HG03135 (cell line): ENCODE data around the gene LIME1.

Experiments used
- ATAC-seq: cut with Tn5 transposase; IDR thresholded peaks from one replicate; pipeline ENCODE4 v1.9.1; 2021; ENCODE audit warnings: mild to moderate bottlenecking, moderate library complexity; ENCODE audit not compliant: unreplicated experiment

LIME1 gene

DNA sequence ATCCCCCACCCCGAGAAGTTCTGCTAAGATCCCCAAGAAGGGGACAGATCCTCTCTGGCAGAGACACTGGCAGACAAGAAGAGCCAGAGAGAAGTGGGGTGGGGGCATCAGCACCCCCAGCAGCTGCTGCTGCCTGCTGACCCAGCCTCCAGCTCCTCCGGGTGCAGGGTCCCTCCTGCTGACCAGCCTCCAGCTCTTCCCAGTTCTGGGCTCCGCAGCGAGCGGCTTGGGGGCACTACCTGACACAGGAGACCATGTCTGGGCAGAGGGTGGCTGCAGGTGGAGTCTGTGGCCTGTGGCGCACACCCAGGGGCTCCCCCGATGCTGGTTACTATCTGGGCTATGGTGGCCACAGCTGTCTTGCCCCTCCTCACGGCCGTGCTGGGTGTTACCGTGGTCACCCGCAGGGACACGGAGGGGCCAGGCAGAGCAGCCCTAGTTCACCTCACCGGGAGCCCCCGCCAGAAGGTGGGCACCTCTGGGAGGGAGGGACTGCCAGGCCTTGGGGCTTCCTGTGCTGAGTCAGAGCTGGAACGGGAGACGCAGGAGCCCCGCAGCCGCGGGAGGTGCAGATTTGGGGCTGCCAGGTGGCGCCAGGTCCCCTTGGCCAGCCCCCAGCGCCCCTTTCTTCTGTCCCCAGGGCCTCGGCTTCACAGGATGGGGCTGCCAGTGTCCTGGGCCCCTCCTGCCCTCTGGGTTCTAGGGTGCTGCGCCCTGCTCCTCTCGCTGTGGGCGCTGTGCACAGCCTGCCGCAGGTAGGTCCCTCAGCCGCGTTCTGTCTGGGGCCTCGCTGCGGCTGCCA is 630 bp downstream of the LIME1 start:
- no peak for ATAC-seq

DNA sequence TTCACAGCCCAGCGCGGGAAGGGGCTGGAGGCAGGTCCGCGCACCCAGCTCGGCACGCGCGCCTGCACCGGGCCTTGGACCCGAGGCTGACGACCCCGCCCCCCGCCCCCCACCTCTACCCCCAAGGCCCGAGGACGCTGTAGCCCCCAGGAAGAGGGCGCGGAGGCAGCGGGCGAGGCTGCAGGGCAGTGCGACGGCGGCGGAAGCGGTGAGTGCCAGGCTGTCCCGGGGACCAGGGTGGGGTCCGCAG is 1.2 kb downstream of the LIME1 start:
- ATAC-seq, result no peak

DNA sequence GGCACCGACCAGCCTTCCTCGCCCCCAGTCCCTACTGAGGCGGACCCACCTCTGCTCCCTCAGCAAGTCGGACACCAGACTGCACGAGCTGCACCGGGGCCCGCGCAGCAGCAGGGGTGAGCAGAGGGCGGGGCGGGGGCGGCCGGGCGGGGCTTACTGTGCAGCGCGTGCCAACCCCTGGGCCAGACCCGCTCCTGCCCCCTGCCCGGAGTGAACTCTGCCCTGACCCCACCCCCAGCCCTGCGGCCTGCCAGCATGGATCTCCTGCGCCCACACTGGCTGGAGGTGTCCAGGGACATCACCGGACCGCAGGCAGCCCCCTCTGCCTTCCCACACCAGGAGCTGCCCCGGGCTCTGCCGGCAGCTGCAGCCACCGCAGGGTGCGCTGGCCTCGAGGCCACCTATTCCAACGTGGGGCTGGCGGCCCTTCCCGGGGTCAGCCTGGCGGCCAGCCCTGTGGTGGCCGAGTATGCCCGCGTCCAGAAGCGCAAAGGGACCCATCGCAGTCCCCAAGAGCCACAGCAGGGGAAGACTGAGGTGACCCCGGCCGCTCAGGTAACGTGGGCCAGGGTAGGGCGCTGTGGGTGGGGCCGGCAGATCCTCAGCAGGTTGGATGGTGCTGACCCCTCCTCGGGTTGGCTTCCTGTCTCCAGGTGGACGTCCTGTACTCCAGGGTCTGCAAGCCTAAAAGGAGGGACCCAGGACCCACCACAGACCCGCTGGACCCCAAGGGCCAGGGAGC is 1.7 kb downstream of the LIME1 start:
- no peak for ATAC-seq

DNA sequence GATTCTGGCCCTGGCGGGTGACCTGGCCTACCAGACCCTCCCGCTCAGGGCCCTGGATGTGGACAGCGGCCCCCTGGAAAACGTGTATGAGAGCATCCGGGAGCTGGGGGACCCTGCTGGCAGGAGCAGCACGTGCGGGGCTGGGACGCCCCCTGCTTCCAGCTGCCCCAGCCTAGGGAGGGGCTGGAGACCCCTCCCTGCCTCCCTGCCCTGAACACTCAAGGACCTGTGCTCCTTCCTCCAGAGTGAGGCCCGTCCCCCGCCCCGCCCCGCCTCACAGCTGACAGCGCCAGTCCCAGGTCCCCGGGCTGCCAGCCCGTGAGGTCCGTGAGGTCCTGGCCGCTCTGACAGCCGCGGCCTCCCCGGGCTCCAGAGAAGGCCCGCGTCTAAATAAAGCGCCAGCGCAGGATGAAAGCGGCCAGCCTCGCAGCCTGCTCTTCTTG is 2.2 kb downstream of the LIME1 start:
- ATAC-seq, result no peak

DNA sequence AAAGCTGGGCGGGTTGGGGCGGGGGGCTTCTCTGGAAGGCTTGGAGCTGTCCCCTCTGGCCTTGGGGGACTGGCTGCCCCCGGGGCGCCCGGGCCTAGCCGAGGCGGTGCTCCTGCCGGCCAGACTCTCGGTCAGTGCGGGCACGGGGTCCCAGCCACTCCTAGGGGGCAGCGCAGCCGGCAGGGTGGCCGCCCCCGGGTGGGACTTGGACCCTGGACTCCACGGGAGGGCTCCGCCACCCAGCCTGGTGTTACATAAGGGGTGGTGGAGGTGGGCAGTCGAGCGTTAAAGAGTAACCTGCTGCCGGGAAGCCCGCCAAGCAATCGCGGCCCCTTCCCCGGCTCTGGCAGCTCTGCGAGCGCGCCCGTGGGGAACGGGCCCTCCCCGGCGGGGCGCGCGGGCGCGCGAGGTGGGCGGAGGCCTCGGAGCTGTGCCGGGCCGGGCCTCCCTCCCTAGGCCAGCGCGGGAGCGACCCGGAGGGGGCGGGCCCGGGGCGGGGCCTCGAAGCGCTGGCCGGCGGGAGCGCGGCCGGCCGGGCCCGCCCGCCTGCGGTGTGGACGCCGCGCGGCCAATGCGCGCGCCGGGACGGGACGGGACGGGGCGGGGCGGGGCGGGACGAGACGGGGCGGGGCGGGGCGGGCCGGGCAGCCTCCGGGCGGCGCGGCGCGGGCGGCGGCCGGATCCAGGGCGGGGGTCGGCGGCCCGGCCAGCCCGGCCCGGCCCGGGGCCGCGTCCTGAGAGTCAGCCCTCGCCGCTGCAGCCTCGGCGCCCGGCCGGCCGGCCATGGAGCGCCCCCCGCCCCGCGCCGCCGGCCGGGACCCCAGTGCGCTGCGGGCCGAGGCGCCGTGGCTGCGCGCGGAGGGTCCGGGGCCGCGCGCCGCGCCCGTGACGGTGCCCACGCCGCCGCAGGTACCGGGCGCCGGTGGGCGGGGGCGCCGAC is 2.9 kb downstream of the LIME1 start, which contains the start of gene SLC2A4RG:
Gene SLC2A4RG, plus strand, starts transcription at position 647 of the 940 bp plus-strand sequence. Its CDS starts 137 bp downstream, at position 784.
- peak; percentile 29 for ATAC-seq

DNA sequence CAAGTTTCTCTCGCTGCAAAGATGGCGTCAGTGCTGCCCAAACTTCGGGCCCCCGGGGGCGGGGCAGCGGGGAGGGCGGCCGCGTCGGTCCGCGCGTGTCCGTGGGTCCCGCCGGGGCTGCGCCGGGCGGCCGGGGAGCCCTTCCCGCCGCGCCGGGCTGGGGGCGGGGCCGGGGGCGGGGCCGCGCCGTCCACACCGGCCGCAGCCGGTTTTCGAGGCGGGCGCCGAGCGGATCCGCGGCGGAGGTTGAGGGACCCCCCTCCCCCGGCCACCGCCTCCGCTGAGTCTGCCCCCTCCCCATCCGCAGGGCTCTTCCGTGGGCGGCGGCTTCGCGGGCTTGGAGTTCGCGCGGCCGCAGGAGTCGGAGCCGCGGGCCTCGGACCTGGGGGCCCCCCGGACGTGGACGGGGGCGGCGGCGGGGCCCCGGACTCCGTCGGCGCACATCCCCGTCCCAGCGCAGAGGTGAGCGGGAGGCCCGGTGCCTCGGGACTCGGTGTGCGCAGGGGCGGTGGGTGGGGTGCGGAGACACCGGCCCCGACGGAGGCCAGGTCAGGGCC is 3.7 kb downstream of the LIME1 start:
- ATAC-seq, result no peak

DNA sequence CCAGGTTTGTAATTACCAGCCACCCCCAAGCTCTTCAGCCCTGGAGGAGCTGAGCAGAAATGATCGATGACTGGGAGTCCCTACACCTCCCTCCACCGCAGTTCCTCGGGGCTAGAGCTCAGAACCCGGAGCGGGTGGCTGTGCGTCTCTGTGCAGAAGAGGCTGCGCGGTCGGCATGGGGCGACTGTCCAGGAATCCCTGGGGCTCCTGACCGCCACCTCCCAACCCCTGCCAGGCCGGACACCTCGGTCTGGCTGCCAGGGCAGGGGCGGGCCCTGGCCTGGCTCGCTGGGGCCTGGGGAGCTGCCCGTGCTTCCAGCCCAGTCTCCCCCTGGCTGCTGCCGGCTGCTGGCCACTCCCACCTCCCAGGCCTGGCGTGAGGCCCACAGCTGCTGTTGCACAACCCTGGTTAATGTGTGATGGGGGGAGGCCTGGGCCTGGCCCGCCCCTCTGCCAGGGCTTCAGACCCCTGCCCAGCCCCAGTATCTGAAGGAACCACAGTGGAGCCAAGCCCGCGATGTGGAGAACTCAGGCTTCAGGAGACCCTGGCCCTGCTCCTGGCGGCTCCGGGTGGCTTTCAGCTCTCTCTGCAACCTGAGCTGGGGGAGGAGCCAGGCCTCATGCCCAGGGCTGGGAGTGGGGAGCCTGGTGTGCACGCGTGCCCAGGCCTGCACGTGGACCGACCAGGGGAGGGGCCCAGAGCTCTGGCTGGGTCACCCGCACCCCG is 4.3 kb downstream of the LIME1 start:
- no peak for ATAC-seq

DNA sequence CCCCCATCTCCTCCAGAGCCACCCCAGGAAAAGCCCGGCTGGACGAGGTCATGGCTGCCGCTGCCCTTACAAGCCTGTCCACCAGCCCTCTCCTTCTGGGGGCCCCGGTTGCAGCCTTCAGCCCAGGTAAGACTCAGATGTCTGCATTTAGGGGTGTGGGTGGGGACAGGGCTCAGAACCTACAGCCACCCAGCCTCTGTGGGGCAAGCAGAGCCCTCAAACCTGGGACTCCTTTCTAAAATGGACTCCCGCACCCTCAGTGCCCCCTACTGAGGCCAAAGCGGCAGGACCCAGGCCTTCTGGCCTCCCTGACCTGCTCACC is 4.9 kb downstream of the LIME1 start:
- ATAC-seq, result no peak

DNA sequence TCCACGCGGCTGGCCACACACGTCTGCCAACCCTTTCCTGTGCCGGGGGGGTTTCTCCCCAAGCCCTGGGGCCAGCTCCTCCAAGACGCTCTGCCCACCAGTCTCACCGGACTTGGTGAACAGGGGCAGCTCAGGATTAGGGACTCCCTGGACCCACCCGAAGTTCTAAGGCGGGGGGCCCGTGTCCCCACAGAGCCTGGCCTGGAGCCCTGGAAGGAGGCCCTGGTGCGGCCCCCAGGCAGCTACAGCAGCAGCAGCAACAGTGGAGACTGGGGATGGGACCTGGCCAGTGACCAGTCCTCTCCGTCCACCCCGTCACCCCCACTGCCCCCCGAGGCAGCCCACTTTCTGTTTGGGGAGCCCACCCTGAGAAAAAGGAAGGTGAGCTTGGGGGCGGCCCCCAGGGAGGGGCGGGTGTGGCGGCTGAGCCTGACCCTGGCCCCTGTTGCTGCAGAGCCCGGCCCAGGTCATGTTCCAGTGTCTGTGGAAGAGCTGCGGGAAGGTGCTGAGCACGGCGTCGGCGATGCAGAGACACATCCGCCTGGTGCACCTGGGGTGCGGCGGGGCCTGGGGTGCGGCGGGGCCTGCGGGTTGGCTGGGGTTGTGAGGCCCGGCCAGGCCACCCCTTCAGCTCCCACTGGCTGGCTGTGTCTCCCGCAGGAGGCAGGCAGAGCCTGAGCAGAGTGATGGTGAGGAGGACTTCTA is 5.4 kb downstream of the LIME1 start:
- no peak for ATAC-seq

DNA sequence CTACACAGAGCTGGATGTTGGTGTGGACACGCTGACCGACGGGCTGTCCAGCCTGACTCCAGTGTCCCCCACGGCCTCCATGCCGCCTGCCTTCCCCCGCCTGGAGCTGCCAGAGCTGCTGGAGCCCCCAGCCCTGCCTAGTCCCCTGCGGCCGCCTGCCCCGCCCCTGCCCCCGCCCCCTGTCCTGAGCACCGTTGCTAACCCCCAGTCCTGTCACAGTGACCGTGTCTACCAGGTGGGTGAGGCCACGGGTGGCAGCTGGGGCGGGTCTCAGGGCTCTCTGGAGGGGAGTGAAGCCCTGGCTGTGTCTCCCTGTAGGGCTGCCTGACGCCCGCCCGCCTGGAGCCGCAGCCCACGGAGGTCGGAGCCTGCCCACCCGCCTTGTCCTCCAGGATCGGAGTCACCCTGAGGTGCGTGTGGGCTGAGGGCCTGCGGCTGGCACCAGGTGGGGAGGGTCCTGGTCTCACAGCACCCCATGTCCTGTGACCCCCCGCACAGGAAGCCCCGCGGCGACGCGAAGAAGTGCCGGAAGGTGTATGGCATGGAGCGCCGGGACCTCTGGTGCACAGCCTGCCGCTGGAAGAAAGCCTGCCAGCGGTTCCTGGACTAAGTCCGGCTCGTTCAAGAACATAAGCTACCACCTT is 6.0 kb downstream of the LIME1 start:
- no peak for ATAC-seq

DNA sequence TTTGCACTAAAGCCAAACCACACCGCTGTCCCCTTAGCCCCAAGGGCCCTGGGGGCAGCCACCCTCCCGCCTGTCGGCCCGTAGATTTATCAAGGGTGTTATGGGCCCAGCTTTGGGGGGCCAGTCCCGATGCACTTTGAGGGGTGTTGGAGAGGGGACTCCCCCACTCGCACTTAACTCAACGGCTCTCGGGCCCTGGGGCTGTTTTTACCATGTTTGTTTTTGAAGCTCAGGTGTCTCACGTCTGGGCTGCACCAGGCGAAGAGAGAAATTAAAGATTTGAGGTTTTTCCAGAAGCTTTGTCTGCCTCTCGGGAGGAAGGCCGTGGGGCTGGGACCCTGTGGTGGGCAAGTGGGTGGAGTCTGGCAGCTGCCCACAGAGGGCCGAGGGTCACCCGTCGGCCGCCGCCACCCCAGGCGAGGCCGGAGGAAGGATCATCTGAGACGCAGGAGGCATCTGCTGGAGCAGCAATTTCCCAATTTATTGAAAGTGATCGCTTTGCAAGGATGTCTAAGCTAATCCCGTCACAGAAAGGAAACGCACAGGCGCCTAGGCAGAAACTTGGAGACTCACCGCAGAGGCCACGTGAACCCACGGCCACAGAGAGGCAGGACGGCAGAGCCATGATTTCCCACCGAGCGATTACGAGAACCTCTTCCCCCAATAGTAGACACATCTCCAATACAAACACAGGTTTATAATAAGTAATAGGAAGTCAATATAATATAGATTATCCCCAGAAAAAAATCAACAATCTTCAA is 6.9 kb downstream of the LIME1 start:
- ATAC-seq, result no peak

DNA sequence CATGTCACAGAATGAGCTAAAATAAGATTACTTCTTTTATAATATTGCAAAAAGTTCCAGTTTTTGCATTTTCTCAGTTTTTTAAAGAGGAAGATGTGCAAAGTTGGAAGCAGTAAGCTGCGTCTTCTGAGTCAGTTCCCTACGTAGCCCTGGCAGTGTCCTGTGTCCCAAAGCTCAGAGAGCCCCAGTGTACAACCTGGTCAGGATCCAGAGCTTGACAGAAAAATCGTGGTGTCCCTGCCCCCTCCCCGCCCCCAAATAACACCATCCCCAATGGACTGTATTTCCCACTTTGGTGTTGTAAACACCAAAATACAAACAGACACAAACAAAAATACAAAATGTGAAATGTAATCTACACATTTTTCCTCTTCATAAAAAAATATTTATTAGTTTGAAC is 7.7 kb downstream of the LIME1 start:
- ATAC-seq, result no peak

DNA sequence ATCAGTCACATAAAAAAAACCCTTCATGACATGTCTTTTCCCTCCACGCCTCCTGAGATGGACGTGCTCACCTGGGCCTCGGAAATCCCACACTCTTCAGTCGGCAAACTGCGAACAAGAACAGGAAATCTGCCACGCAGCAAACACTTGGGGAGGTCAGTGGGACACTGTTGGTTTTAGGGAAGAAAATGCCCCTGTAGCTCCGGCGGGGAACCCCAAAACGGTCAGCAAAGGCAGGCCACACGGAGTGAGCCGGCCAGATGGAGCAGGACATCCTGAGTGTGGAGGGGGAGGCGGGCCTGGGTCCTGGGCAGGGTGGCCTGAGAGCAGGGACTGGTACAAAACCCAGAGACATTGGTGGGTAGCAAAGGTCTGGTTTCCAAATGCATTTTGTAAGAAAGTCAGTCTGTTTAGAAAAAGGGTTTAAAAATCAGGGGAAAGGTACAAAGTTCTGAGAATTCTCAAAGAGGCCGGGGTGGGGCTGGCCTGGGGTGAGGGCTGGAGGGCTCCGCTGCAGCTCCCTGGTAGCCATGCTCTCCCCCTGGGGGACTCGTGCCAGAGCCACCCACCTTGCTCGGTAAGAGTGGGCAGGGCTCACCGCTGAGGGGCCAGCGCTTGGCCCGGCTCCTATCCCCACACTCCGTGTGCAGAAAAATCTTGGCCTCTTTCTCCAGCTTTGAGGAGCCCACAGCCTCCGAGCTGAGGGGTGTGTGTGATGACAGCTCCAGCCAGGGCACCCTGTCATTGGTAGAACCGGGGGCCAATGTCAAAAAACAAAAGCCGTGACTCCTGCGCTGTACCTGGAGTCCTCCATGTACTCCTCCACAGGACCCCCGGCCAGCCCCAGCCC is 8.3 kb downstream of the LIME1 start:
- ATAC-seq, result no peak

DNA sequence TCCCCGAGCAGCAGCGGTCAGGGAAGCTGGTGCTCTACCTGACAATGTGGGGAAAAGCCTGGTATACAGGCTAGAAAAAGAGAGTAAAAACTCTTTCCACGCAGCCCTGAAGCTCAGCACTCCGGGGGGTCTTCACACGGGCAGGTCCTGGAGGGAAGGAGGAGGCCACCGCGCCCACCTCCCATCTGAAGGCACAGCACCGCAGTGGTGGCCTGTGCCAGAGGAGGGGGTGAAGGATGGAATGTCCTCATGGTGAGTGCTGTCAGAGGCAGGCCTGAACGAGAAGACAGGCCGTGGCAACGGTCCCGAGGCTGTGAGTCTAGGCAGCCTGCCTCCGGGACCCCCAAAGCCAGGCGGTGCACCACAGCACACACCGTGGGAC is 9.0 kb downstream of the LIME1 start:
- no peak for ATAC-seq

DNA sequence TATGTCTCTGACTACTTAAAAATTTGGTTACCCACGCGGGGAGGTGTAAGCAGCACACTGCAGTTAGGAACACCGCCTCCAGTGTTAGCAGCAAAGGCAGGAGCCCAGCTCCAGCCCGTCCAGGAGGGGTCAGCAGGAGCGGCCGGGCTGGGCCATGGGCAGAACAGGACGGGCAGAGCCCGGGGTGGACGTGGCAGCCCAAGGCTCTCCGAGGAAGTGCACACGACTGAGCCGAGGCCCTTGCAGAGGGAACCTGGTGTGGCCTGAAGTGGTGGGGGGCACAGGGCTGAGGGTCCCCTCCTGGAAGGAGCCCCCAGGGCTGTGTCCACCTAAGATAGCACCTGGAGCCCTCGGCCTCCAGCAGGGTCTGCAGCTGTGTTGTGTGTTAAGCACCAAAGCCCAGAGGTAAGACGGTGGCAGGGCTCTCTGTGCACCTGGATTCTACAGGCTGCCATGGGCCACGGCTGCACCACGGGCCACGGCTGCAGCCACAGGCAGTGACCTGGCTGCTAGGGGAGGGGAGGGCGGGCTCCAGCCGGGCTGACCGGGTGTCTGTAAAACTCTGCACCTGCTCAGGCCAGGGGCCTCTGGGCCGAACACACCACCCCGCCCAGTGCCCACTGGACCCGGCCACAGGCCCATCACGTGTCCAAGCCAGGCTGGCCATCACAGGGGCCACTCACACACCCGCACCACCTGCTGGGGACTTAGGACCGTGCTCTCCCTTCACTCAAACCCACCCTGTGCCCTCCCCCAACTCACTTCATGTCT is 9.7 kb downstream of the LIME1 start:
- no peak for ATAC-seq

DNA sequence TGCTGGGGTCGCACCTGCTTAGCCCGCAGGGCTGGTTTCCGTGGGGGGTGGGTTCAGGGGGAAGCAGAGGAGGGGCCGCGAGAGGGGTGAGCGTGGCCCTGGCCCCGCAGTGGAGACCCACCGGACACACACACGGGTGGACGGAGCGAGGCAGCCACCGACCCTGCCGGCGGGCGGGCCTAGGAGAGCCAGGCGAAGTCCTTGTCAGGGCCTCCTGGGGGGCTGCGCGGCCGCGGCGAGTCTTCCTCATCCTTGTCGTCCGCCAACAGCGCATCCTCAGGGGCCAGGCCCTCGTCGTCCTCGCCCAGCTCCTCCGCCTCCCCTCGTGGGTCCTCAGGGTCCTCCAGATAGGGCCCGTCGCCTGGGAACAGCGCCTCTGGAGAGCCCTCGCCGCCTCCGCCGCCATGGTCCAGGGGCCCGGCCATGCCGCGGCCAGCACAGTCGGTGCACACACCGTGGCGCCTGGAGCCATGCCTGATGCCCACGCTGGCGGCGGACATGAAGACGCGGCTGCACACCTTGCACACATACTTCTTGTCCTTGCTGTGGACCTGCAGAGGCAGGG is 10.4 kb downstream of the LIME1 start:
- ATAC-seq, result no peak

DNA sequence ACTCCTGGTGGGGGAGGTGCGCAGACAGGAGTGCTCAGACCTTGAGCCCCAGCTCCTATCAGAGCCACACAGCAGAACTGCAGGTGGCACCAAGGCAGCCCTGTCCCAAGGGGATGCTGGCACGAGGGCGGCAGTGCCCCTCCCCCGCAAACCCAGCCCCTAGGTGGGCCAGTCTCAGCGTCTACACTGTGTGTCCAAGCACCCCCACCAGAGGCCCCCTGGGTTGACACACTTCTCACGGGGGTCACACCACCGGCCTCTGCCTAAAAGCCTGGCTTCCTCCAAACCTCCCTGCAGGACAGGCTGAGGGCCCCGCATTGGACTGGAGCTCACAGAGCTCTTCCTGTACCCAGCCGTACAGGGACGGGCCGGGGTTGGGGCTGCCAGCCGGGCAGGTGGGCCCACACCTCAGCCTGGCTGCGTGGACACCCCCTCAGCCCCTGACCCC is 11.2 kb downstream of the LIME1 start:
- ATAC-seq, result no peak
